WTC11 (cell line): ENCODE results near the gene NOTCH2. TPM values are rescaled to one million over a fixed set of nuclear protein-coding genes. Genes with fewer than 3 reads are reported as not detected.

ENCODE experiments used
- ATAC-seq: fragments of 200-7000 bp; cut with Tn5 transposase; 2 replicates; pipeline ENCODE4 v1.10.0; 2021; ENCODE audit warnings: mild to moderate bottlenecking, moderate library complexity
- CTCF ChIA-PET: fragments of 300-600 bp; sonication (Branson Sonifier 250); formaldehyde crosslinking; loops from one replicate; lab custom pipeline; 2021; ENCODE audit warnings: antibody characterized with exemption; lab: Charles Lee
- POLR2A ChIA-PET: fragments of 350-600 bp; sonication (Branson Sonifier 250); formaldehyde crosslinking; loops from one replicate; lab custom pipeline; 2021; ENCODE audit warnings: antibody characterized with exemption; lab: Charles Lee
- DNase-seq: peaks from one replicate; pipeline ENCODE4 v3.0.0; 2021; ENCODE audit warnings: low spot score
- H3K27ac Mint-ChIP-seq: 2 replicates; pipeline ENCODE4 v1.8.0; 2021; ENCODE audit warnings: mixed read lengths
- H3K27me3 Mint-ChIP-seq: 2 replicates; pipeline ENCODE4 v1.8.0; 2021; ENCODE audit warnings: low read depth, mild to moderate bottlenecking, moderate library complexity, mixed read lengths
- H3K36me3 Mint-ChIP-seq: 2 replicates; pipeline ENCODE4 v1.8.0; 2021; ENCODE audit warnings: mixed read lengths
- H3K4me1 Mint-ChIP-seq: 2 replicates; pipeline ENCODE4 v1.8.0; 2022; ENCODE audit warnings: mixed read lengths
- H3K4me3 Mint-ChIP-seq: 2 replicates; pipeline ENCODE4 v1.8.0; 2021; ENCODE audit warnings: mild to moderate bottlenecking, moderate library complexity, mixed read lengths
- H3K9me3 Mint-ChIP-seq: 2 replicates; pipeline ENCODE4 v1.8.0; 2021; ENCODE audit warnings: mixed read lengths
- GTF2I ChIP-seq: fragments of 250-450 bp; sonication (Bioruptor Pico); conservative IDR thresholded peaks from 2 replicates; pipeline ENCODE4 v1.4.0; 2021; ENCODE audit warnings: mild to moderate bottlenecking
- HMGXB4 ChIP-seq: sonication (generic); formaldehyde crosslinking; IDR thresholded peaks from 2 replicates; pipeline ENCODE4 v1.8.1; 2023; ENCODE audit warnings: mild to moderate bottlenecking, moderate library complexity, missing genetic modification reagents
- MLX ChIP-seq: sonication (generic); formaldehyde crosslinking; IDR thresholded peaks from 2 replicates; pipeline ENCODE4 v1.8.1; 2023; ENCODE audit warnings: mild to moderate bottlenecking, missing genetic modification reagents, moderate library complexity
- SMAD4 ChIP-seq: sonication (generic); formaldehyde crosslinking; IDR thresholded peaks from 2 replicates; pipeline ENCODE4 v1.8.0; 2022; ENCODE audit warnings: mild to moderate bottlenecking, missing genetic modification reagents
- STAT6 ChIP-seq: sonication (generic); formaldehyde crosslinking; conservative IDR thresholded peaks from 2 replicates; pipeline ENCODE4 v1.8.1; 2023; ENCODE audit warnings: mild to moderate bottlenecking, low read depth, missing genetic modification reagents, moderate library complexity
- TCF7 ChIP-seq: sonication (generic); formaldehyde crosslinking; IDR thresholded peaks from 2 replicates; pipeline ENCODE4 v1.8.0; 2022; ENCODE audit warnings: mild to moderate bottlenecking, low read depth, missing genetic modification reagents, moderate library complexity
- ZBTB21 ChIP-seq: sonication (generic); formaldehyde crosslinking; IDR thresholded peaks from 2 replicates; pipeline ENCODE4 v1.8.1; 2023; ENCODE audit warnings: mild to moderate bottlenecking, missing genetic modification reagents, borderline replicate concordance
- ZBTB43 ChIP-seq: sonication (generic); formaldehyde crosslinking; IDR thresholded peaks from 2 replicates; pipeline ENCODE4 v1.8.1; 2023; ENCODE audit warnings: mild to moderate bottlenecking, missing genetic modification reagents
- ZNF281 ChIP-seq: sonication (generic); formaldehyde crosslinking; IDR thresholded peaks from 2 replicates; pipeline ENCODE4 v1.8.0; 2023; ENCODE audit warnings: mild to moderate bottlenecking, missing genetic modification reagents
- ZNF317 ChIP-seq: sonication (generic); formaldehyde crosslinking; IDR thresholded peaks from 2 replicates; pipeline ENCODE4 v1.8.1; 2023; ENCODE audit warnings: low read depth, mild to moderate bottlenecking, moderate library complexity, missing genetic modification reagents, borderline replicate concordance
- ZNF416 ChIP-seq: fragments of 250-450 bp; sonication (Bioruptor Pico); IDR thresholded peaks from 2 replicates; pipeline ENCODE4 v1.9.0; 2021; ENCODE audit warnings: mild to moderate bottlenecking, inconsistent platforms
- ZNF423 ChIP-seq: fragments of 250-450 bp; sonication (Bioruptor Pico); IDR thresholded peaks from 2 replicates; pipeline ENCODE4 v2.1.2; 2022; ENCODE audit warnings: mild to moderate bottlenecking, moderate library complexity
- total RNA-seq: library from RNA; stranded (reverse); gene quantifications from 3 replicates; pipeline ENCODE4 v1.2.3, GENCODE V29; 2021
- TF ChIP-seq, protein P1 (sequence below): sonication (generic); formaldehyde crosslinking; IDR thresholded peaks from 2 replicates; pipeline ENCODE4 v1.8.1; 2023; ENCODE audit warnings: mild to moderate bottlenecking, missing genetic modification reagents
- TF ChIP-seq, protein P2 (sequence below): sonication (generic); formaldehyde crosslinking; IDR thresholded peaks from 2 replicates; pipeline ENCODE4 v1.8.0; 2022; ENCODE audit warnings: mild to moderate bottlenecking, missing genetic modification reagents
- TF ChIP-seq, protein P3 (sequence below): sonication (generic); formaldehyde crosslinking; IDR thresholded peaks from 2 replicates; pipeline ENCODE4 v1.8.1; 2022; ENCODE audit warnings: low read depth, missing genetic modification reagents, borderline replicate concordance

The NOTCH2 gene
- total RNA-seq, 1 experiment from 2014 or later, result 60.9 TPM

- TF ChIP-seq GTF2I, result no peak
- TF ChIP-seq ZNF281, result no peak
- no peak for TF ChIP-seq ZNF416 (CRISPR knock-in tag)
- no peak for TF ChIP-seq SMAD4
These were observed 113.2 kb downstream of the NOTCH2 start (continued) for GRCh38 chr1:119956306-119956705.

- ATAC-seq, result peak; percentile 39; the same call in 1 of the 2 replicates
- ChIA-PET POLR2A (no interaction called here), CTCF (interaction anchor here (0.5 to 1.1 kb wide), 4 partner anchors 10 to 489 kb away, joined by 3 to 6 read pairs (median 4); no protein-coding TSS in a partner anchor)
- Mint-ChIP-seq H3K4me3 (no peak overlapping the region), H3K27me3 (no peaks in the 10 kb centered on the region), H3K9me3 (no peaks in the 10 kb centered on the region), H3K4me1 (no peaks in the 10 kb centered on the region), H3K27ac (no peak overlapping the region), H3K36me3 (peaks cover 12% of the 10 kb centered on the region)
- no peak for DNase-seq
- no peak for TF ChIP-seq SMAD4
- TF ChIP-seq, protein P1, sequence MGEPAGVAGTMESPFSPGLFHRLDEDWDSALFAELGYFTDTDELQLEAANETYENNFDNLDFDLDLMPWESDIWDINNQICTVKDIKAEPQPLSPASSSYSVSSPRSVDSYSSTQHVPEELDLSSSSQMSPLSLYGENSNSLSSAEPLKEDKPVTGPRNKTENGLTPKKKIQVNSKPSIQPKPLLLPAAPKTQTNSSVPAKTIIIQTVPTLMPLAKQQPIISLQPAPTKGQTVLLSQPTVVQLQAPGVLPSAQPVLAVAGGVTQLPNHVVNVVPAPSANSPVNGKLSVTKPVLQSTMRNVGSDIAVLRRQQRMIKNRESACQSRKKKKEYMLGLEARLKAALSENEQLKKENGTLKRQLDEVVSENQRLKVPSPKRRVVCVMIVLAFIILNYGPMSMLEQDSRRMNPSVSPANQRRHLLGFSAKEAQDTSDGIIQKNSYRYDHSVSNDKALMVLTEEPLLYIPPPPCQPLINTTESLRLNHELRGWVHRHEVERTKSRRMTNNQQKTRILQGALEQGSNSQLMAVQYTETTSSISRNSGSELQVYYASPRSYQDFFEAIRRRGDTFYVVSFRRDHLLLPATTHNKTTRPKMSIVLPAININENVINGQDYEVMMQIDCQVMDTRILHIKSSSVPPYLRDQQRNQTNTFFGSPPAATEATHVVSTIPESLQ, result no peak
- TF ChIP-seq, protein P2, sequence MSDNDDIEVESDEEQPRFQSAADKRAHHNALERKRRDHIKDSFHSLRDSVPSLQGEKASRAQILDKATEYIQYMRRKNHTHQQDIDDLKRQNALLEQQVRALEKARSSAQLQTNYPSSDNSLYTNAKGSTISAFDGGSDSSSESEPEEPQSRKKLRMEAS (CRISPR knock-in tag), result no peak
- TF ChIP-seq, protein P3, sequence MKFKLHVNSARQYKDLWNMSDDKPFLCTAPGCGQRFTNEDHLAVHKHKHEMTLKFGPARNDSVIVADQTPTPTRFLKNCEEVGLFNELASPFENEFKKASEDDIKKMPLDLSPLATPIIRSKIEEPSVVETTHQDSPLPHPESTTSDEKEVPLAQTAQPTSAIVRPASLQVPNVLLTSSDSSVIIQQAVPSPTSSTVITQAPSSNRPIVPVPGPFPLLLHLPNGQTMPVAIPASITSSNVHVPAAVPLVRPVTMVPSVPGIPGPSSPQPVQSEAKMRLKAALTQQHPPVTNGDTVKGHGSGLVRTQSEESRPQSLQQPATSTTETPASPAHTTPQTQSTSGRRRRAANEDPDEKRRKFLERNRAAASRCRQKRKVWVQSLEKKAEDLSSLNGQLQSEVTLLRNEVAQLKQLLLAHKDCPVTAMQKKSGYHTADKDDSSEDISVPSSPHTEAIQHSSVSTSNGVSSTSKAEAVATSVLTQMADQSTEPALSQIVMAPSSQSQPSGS (CRISPR knock-in tag), result no peak
- TF ChIP-seq HMGXB4, result no peak
These were observed 114.7 kb downstream of the NOTCH2 start for GRCh38 chr1:119954476-119955422.

DNA sequence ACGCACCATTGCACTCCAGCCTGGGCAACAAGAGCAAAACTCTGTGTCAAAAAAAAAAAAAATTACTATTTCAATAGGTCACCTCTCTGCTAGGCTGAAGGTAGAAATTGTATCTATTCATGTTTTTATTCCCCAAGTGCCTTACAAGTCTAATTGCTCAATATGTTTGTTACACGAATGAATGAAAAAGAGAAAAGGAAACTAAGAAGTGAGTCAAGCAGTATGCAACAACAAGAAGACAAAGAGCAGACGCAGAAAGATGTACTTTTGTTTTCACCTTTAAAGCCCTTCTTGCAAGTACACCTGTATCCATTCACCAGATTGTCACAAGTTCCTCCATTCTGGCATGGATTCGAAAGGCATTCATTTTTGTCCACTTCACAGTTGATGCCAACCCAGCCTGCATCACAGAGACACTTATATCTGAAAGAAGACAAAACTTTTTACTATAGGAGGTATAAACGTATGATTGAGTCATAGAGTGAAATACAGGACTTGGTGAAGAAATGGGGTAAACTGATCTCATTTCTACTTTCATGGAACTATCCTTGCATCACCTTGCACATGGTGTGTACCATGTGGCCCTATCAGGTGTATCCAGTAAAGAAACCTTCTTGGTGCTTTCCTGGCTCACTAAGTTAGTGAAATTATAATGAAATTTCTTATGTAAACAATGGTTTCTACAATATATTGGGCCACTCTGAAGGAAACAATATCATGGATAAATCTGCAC, 116.0 kb downstream of the NOTCH2 start:
- CTCF ChIA-PET, result no interaction called here
- H3K9me3 Mint-ChIP-seq, result no peaks in the 10 kb centered on the region
- H3K27me3 Mint-ChIP-seq, result no peaks in the 10 kb centered on the region
- no peak overlapping the region for H3K27ac Mint-ChIP-seq
- POLR2A ChIA-PET, result no interaction called here
- DNase-seq, result no peak
- no peaks in the 10 kb centered on the region for H3K4me1 Mint-ChIP-seq
- no peak for ATAC-seq
- H3K36me3 Mint-ChIP-seq, result peaks cover 12% of the 10 kb centered on the region
- H3K4me3 Mint-ChIP-seq, result no peak overlapping the region
- TF ChIP-seq ZNF423 (CRISPR knock-in tag) (no peak), MLX (CRISPR knock-in tag) (no peak), ZNF317 (no peak), STAT6 (CRISPR knock-in tag) (no peak), ZBTB43 (CRISPR knock-in tag) (no peak), ZBTB21 (CRISPR knock-in tag) (no peak), TCF7 (CRISPR knock-in tag) (no peak)
- TF ChIP-seq, protein P2 (CRISPR knock-in tag), result no peak
